ENCODE data around the gene CSNK1G2.

Gene CSNK1G2

DNA sequence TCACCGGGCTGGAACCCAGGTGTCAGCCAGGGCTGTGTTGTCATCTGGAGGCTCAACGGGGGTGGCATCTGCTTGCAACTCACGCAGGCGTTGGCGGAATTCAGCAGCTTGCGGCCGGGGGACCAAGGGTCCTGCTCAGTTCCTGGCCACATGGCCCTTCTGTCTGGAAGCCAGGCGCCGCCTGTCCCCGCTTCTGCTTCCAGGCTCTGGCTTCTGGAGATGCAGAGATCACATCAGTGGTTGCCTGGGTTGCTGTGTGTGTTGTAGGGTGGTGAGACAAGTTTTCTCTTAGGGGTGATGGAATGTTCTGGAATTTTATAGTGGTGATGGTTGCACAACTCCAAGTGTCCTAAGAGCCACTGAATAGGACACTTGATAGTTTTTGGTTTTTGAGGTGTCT is 30.8 kb upstream of the CSNK1G2 start:
- no peak overlapping the region for H3K23ac ChIP-seq (ENCODE audit: low read length)
- no peak overlapping the region for H3K9ac ChIP-seq (ENCODE audit: low read length)
- H3K4me2 ChIP-seq (ENCODE audit: low read length): no peak overlapping the region
- H2BK12ac ChIP-seq (ENCODE audit: low read length): no peak overlapping the region
- no peak overlapping the region for H3K14ac ChIP-seq (ENCODE audit: low read length)
- peaks cover 36% of the 10 kb centered on the region for H3K79me2 ChIP-seq (ENCODE audit: control insufficient read depth, insufficient read depth, low read length, poor library complexity)
- no CpG with 5 or more reads among the region's 10 CpGs for WGBS (ENCODE audit: extremely low coverage, insufficient coverage, insufficient read length)
- no peaks in the 10 kb centered on the region for H3K9me3 ChIP-seq (ENCODE audit: insufficient read depth, low read depth, low read length)
- H4K8ac ChIP-seq (ENCODE audit: low read depth, low read length): no peak overlapping the region
- H2BK5ac ChIP-seq (ENCODE audit: low read depth, low read length, poor library complexity): no peak overlapping the region
- no peak overlapping the region for H3K27ac ChIP-seq (ENCODE audit: low read depth, low read length)
- peaks cover 19 to 32% of the 10 kb centered on the region in 2 experiments for H3K4me1 ChIP-seq (ENCODE audit: control insufficient read depth in 1 of 2, insufficient read depth in 2 of 2, low read length in 2 of 2)
- H3K4ac ChIP-seq (ENCODE audit: low read depth, low read length): peak overlapping the region; percentile 92
- no peak overlapping the region for H2AK5ac ChIP-seq (ENCODE audit: low read length)
- no peaks in the 10 kb centered on the region for H3K27me3 ChIP-seq (ENCODE audit: insufficient read depth, low read length)
- DNase-seq: no peak
- H3K79me1 ChIP-seq (ENCODE audit: low read length): peaks cover 10% of the 10 kb centered on the region
- H4K12ac ChIP-seq (ENCODE audit: low read depth, low read length): no peak overlapping the region
- no peak overlapping the region for H2BK120ac ChIP-seq (ENCODE audit: insufficient read depth, low read length, poor library complexity)
- H3K18ac ChIP-seq (ENCODE audit: low read length): no peak overlapping the region
- no peak overlapping the region for H2AFZ ChIP-seq (ENCODE audit: insufficient read depth, low read length, poor library complexity)
- H3K36me3 ChIP-seq (ENCODE audit: control insufficient read depth in 1 of 2, insufficient read depth in 2 of 2, low read length in 2 of 2): peaks cover 44 to 56% of the 10 kb centered on the region in 2 experiments
- no peak overlapping the region for H4K91ac ChIP-seq (ENCODE audit: low read depth, low read length)
- H3K4me3 ChIP-seq (ENCODE audit: low read depth, low read length): no peak overlapping the region

DNA sequence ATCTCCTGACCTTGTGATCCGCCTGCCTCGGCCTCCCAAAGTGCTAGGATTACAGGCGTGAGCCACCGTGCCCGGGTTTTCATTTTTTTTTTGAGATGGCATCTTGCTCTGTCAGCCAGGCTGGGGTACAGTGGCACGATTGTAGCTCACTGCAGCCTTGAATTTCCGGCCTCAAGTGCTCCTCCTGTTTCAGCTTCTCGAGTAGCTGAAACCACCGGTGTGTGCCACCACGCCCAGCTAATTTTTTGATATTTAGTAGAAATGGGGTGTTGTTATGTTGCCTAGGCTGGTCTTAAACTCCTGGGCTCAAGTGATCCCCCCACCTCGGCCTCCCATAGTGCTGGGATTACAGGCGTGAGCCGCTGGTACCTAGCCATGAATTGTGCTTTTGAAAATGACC is 29.9 kb upstream of the CSNK1G2 start:
- Histone ChIP-seq H3K14ac (ENCODE audit: low read length) (no peak overlapping the region), H3K27ac (ENCODE audit: low read depth, low read length) (no peak overlapping the region), H3K9me3 (ENCODE audit: insufficient read depth, low read depth, low read length) (no peaks in the 10 kb centered on the region), H3K79me2 (ENCODE audit: control insufficient read depth, insufficient read depth, low read length, poor library complexity) (peaks cover 27% of the 10 kb centered on the region), H4K8ac (ENCODE audit: low read depth, low read length) (no peak overlapping the region), H2AK5ac (ENCODE audit: low read length) (no peak overlapping the region), H3K27me3 (ENCODE audit: insufficient read depth, low read length) (no peaks in the 10 kb centered on the region), H2BK12ac (ENCODE audit: low read length) (no peak overlapping the region), H3K9ac (ENCODE audit: low read length) (no peak overlapping the region), H3K4me1 (ENCODE audit: control insufficient read depth in 1 of 2, insufficient read depth in 2 of 2, low read length in 2 of 2) (peaks cover 14 to 25% of the 10 kb centered on the region in 2 experiments), H3K18ac (ENCODE audit: low read length) (no peak overlapping the region), H2BK5ac (ENCODE audit: low read depth, low read length, poor library complexity) (no peak overlapping the region), H4K91ac (ENCODE audit: low read depth, low read length) (no peak overlapping the region), H3K23ac (ENCODE audit: low read length) (no peak overlapping the region), H3K36me3 (ENCODE audit: control insufficient read depth in 1 of 2, insufficient read depth in 2 of 2, low read length in 2 of 2) (peaks cover 47 to 53% of the 10 kb centered on the region in 2 experiments), H3K4ac (ENCODE audit: low read depth, low read length) (peak overlapping the region; percentile 53), H4K12ac (ENCODE audit: low read depth, low read length) (no peak overlapping the region), H3K79me1 (ENCODE audit: low read length) (peaks cover 3% of the 10 kb centered on the region), H3K4me2 (ENCODE audit: low read length) (no peak overlapping the region), H3K4me3 (ENCODE audit: low read depth, low read length) (no peak overlapping the region), H2AFZ (ENCODE audit: insufficient read depth, low read length, poor library complexity) (no peak overlapping the region), H2BK120ac (ENCODE audit: insufficient read depth, low read length, poor library complexity) (no peak overlapping the region)
- no CpG with 5 or more reads among the region's 13 CpGs for WGBS (ENCODE audit: extremely low coverage, insufficient coverage, insufficient read length)
- DNase-seq: no peak

DNA sequence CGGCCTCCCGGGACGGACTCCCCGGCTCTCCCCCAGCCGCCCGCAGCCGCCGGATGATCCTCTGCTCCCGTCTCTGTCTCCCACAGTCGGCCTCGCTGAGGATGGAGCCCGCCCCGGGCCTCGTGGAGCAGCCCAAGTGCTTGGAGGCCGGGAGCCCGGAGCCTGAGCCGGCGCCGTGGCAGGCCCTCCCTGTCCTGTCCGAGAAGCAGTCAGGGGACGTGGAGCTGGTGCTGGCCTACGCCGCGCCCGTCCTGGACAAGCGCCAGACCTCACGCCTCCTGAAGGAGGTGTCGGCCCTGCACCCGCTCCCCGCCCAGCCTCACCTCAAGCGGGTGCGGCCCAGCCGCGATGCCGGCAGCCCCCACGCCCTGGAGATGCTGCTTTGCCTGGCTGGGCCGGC is 29.0 kb upstream of the CSNK1G2 start:
- H3K27ac ChIP-seq (ENCODE audit: low read depth, low read length): no peak overlapping the region
- no peak overlapping the region for H3K4me2 ChIP-seq (ENCODE audit: low read length)
- no peak overlapping the region for H4K91ac ChIP-seq (ENCODE audit: low read depth, low read length)
- H2AK5ac ChIP-seq (ENCODE audit: low read length): no peak overlapping the region
- H2BK5ac ChIP-seq (ENCODE audit: low read depth, low read length, poor library complexity): no peak overlapping the region
- no peak overlapping the region for H2BK12ac ChIP-seq (ENCODE audit: low read length)
- H3K9me3 ChIP-seq (ENCODE audit: insufficient read depth, low read depth, low read length): no peaks in the 10 kb centered on the region
- no peak for DNase-seq
- H2AFZ ChIP-seq (ENCODE audit: insufficient read depth, low read length, poor library complexity): no peak overlapping the region
- peaks cover 52 to 57% of the 10 kb centered on the region in 2 experiments for H3K36me3 ChIP-seq (ENCODE audit: control insufficient read depth in 1 of 2, insufficient read depth in 2 of 2, low read length in 2 of 2)
- H3K79me2 ChIP-seq (ENCODE audit: control insufficient read depth, insufficient read depth, low read length, poor library complexity): peaks cover 27% of the 10 kb centered on the region
- no peak overlapping the region for H3K9ac ChIP-seq (ENCODE audit: low read length)
- H2BK120ac ChIP-seq (ENCODE audit: insufficient read depth, low read length, poor library complexity): no peak overlapping the region
- H3K4me1 ChIP-seq (ENCODE audit: control insufficient read depth in 1 of 2, insufficient read depth in 2 of 2, low read length in 2 of 2): peaks cover 14 to 23% of the 10 kb centered on the region in 2 experiments
- no peak overlapping the region for H3K4me3 ChIP-seq (ENCODE audit: low read depth, low read length)
- H3K14ac ChIP-seq (ENCODE audit: low read length): no peak overlapping the region
- H4K8ac ChIP-seq (ENCODE audit: low read depth, low read length): no peak overlapping the region
- H4K12ac ChIP-seq (ENCODE audit: low read depth, low read length): no peak overlapping the region
- H3K18ac ChIP-seq (ENCODE audit: low read length): no peak overlapping the region
- peaks cover 3% of the 10 kb centered on the region for H3K79me1 ChIP-seq (ENCODE audit: low read length)
- H3K23ac ChIP-seq (ENCODE audit: low read length): no peak overlapping the region
- H3K4ac ChIP-seq (ENCODE audit: low read depth, low read length): peak overlapping the region; percentile 53
- no peaks in the 10 kb centered on the region for H3K27me3 ChIP-seq (ENCODE audit: insufficient read depth, low read length)
- WGBS (ENCODE audit: extremely low coverage, insufficient coverage, insufficient read length): no CpG with 5 or more reads among the region's 37 CpGs

DNA sequence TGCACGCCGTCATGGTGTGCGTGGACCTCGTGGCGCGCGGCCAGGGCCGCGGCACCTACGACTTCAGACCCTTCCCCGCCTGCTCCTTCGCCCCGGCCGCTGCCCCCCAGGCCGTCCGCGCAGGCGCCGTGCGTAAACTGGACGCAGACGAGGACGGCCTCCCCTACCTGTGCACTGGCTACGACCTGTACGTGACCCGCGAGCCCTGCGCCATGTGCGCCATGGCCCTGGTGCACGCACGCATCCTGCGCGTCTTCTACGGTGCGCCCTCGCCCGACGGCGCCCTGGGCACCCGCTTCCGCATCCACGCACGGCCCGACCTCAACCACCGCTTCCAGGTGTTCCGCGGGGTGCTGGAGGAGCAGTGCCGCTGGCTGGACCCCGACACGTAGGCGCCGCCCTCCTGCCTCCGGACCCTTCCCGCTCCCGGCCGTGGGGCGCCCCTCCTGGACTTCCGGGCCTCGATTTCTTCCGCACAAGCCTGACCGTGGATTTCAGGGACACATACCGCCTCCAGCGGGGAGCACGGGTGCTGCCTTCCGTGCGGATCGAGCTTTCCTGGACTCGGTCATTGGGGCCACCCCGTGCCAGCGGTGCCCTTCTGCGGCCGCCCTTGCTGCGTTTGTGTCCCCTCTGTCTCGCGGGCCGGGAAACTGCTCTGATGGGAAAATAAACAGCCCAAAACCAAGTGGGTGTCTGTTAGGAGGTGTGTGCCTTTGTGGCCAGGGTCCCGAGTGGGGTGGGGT is 28.0 kb upstream of the CSNK1G2 start:
- Histone ChIP-seq H3K4ac (ENCODE audit: low read depth, low read length) (peak overlapping the region; percentile 16), H4K91ac (ENCODE audit: low read depth, low read length) (no peak overlapping the region), H3K9me3 (ENCODE audit: insufficient read depth, low read depth, low read length) (peaks cover 2% of the 10 kb centered on the region), H4K8ac (ENCODE audit: low read depth, low read length) (no peak overlapping the region), H3K27me3 (ENCODE audit: insufficient read depth, low read length) (no peaks in the 10 kb centered on the region), H3K18ac (ENCODE audit: low read length) (no peak overlapping the region), H3K4me1 (ENCODE audit: control insufficient read depth in 1 of 2, insufficient read depth in 2 of 2, low read length in 2 of 2) (peaks cover 8 to 14% of the 10 kb centered on the region in 2 experiments), H2BK12ac (ENCODE audit: low read length) (no peak overlapping the region), H2BK120ac (ENCODE audit: insufficient read depth, low read length, poor library complexity) (no peak overlapping the region), H2AK5ac (ENCODE audit: low read length) (no peak overlapping the region), H3K4me2 (ENCODE audit: low read length) (no peak overlapping the region), H2BK5ac (ENCODE audit: low read depth, low read length, poor library complexity) (no peak overlapping the region), H3K4me3 (ENCODE audit: low read depth, low read length) (no peak overlapping the region), H3K14ac (ENCODE audit: low read length) (no peak overlapping the region), H2AFZ (ENCODE audit: insufficient read depth, low read length, poor library complexity) (no peak overlapping the region), H3K79me1 (ENCODE audit: low read length) (no peaks in the 10 kb centered on the region), H3K23ac (ENCODE audit: low read length) (no peak overlapping the region), H3K36me3 (ENCODE audit: control insufficient read depth in 1 of 2, insufficient read depth in 2 of 2, low read length in 2 of 2) (peaks cover 58 to 67% of the 10 kb centered on the region in 2 experiments), H3K27ac (ENCODE audit: low read depth, low read length) (no peak overlapping the region), H3K79me2 (ENCODE audit: control insufficient read depth, insufficient read depth, low read length, poor library complexity) (peaks cover 23% of the 10 kb centered on the region), H3K9ac (ENCODE audit: low read length) (no peak overlapping the region), H4K12ac (ENCODE audit: low read depth, low read length) (no peak overlapping the region)
- no peak for DNase-seq
- WGBS (ENCODE audit: extremely low coverage, insufficient coverage, insufficient read length): no CpG with 5 or more reads among the region's 77 CpGs
